NT2/D1 (cell line): ENCODE data around the gene USH2A.

ENCODE experiments used
- SUZ12 ChIP-seq: IDR thresholded peaks from 2 replicates; pipeline ENCODE4 v1.6.1; 2011; ENCODE audit not compliant: insufficient read length, insufficient read depth; ENCODE audit errors: extremely low read depth
- YY1 ChIP-seq: IDR thresholded peaks from 2 replicates; pipeline ENCODE4 v1.6.1; 2011; ENCODE audit not compliant: insufficient read length, insufficient read depth

GRCh38 chr1:216071262-216071661 lies 352.0 kb downstream of the USH2A start:
- no peak for TF ChIP-seq SUZ12
- TF ChIP-seq YY1 = no peak
